H1 (cell line): ENCODE data around the gene GHRH. TPM values are rescaled to one million over a fixed set of nuclear protein-coding genes. Genes with fewer than 3 reads are reported as not detected.

Source experiments
- CHD2 ChIP-seq: IDR thresholded peaks from 2 replicates; pipeline ENCODE4 v1.6.1; 2012; ENCODE audit warnings: low read length, improper control_type of control experiment
- CHD7 ChIP-seq: fragments of 300-600 bp; sonication (generic); IDR thresholded peaks from 2 replicates; pipeline ENCODE4 v1.7.1; 2012; ENCODE audit warnings: low read length, moderate library complexity, mild to moderate bottlenecking, inconsistent platforms; ENCODE audit not compliant: insufficient replicate concordance
- JUN ChIP-seq: IDR thresholded peaks from 2 replicates; pipeline ENCODE4 v1.6.1; 2011; ENCODE audit warnings: low read depth, mild to moderate bottlenecking, improper control_type of control experiment, low read length
- KDM4A ChIP-seq: IDR thresholded peaks from one replicate; pipeline ENCODE4 v1.7.1; 2012; ENCODE audit warnings: low read depth, mild to moderate bottlenecking, moderate library complexity, low read length, inconsistent platforms; ENCODE audit not compliant: severe bottlenecking
- PHF8 ChIP-seq: fragments of 200-600 bp; sonication (generic); conservative IDR thresholded peaks from 2 replicates; pipeline ENCODE4 v1.7.1; 2012; ENCODE audit warnings: low read depth, mild to moderate bottlenecking, inconsistent platforms, low read length, moderate library complexity
- ZNF274 ChIP-seq: IDR thresholded peaks from 2 replicates; pipeline ENCODE4 v1.7.0; 2012; ENCODE audit warnings: low read length, borderline replicate concordance; ENCODE audit errors: extremely low read depth
- polyA plus RNA-seq, 7 experiments: library from polyadenylated mRNA; depleted of rRNA in 3 of 7; stranded (reverse) in 5 of 7; unstranded in 2 of 7; fragments of >200 nt in 5 of 7; fragments of 200-250 nt in 2 of 7; gene quantifications; 1 replicate in 5 of 7; 2 replicates in 1 of 7; 4 replicates in 1 of 7; pipeline versions ENCODE4 v1.2.1 to v1.2.3, GENCODE V29; 2011 to 2013; ENCODE audit warnings: missing spikeins in 2 of 7, mixed read lengths in 2 of 7
- total RNA-seq: library from RNA; stranded (reverse); fragmentation: NEBNext Ultra II Directional; extraction: Animal tissue kit (Norgen Biotek cat#: 25700); gene quantifications from 2 replicates; pipeline ENCODE4 v1.2.1, GENCODE V29; 2021

GHRH gene
- total and polyA plus RNA-seq, 2 of the 8 experiments (the other 6 are each of a cell fraction or from before 2014, with no cell fraction given) = not detected

- TF ChIP-seq CHD7 (no peak), JUN (no peak), KDM4A (no peak), ZNF274 (no peak), PHF8 (no peak), CHD2 (no peak)
Observed at GRCh38 chr20:37302981-37303380, 41.4 kb upstream of the GHRH start (continued).
